Measurements from ENCODE around the gene AFTPH.

DNA sequence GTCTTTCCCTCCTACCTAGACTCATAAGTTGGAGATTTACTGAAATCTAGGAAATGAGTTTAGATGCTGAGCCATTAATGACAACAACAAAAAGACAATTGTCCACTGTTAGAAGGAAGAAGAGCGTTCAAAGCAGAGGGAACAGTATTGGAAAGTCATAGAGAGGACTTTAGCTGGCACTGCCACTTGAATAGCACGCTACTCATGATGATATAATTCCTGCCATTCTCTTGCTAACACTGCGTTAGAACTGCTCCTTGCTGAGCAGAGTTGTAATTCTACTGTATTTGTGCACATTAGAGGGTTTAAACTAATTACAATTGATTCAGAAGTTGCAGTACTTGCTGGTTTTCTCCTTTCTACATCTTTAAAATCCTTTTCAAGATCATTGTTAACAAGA is 9.0 kb upstream of the AFTPH start:
- TF ChIP-seq POLR2A (IDR thresholded peaks at IDR 0.05) (no peak), EP300 (IDR thresholded peaks at IDR 0.05) (no peak)
- TF ChIP-seq, protein P1, sequence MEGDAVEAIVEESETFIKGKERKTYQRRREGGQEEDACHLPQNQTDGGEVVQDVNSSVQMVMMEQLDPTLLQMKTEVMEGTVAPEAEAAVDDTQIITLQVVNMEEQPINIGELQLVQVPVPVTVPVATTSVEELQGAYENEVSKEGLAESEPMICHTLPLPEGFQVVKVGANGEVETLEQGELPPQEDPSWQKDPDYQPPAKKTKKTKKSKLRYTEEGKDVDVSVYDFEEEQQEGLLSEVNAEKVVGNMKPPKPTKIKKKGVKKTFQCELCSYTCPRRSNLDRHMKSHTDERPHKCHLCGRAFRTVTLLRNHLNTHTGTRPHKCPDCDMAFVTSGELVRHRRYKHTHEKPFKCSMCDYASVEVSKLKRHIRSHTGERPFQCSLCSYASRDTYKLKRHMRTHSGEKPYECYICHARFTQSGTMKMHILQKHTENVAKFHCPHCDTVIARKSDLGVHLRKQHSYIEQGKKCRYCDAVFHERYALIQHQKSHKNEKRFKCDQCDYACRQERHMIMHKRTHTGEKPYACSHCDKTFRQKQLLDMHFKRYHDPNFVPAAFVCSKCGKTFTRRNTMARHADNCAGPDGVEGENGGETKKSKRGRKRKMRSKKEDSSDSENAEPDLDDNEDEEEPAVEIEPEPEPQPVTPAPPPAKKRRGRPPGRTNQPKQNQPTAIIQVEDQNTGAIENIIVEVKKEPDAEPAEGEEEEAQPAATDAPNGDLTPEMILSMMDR (IDR thresholded peaks at IDR 0.05): no peak
